SK-N-MC (cell line): ENCODE results near the gene SNX10.

Experiments
- EZH2 ChIP-seq: fragments of 200-600 bp; sonication (generic); IDR thresholded peaks from one replicate; pipeline ENCODE4 v1.6.1; 2017; ENCODE audit warnings: antibody characterized with exemption
- FOXP2 ChIP-seq: optimal IDR thresholded peaks from 2 replicates; pipeline ENCODE3; 2011; ENCODE audit warnings: mild to moderate bottlenecking, moderate library complexity; ENCODE audit not compliant: insufficient read depth; ENCODE audit errors: extremely low read length, control extremely low read depth
- POLR2AphosphoS5 ChIP-seq: IDR thresholded peaks from 2 replicates; pipeline ENCODE4 v1.6.1; 2012; ENCODE audit warnings: mild to moderate bottlenecking, low read depth, low read length, borderline replicate concordance

- TF ChIP-seq EZH2 = no peak
- TF ChIP-seq POLR2AphosphoS5 = no peak
- no peak for TF ChIP-seq FOXP2
These were observed 15.6 kb downstream of the SNX10 start for GRCh38 chr7:26307226-26307625.
